A549 (cell line): ENCODE measurements around the gene FAM131A.

Experiments used
- CTCF ChIP-seq: fragments of >200 bp; sonication (Bioruptor Twin); formaldehyde crosslinking; IDR thresholded peaks from 3 replicates; pipeline ENCODE4 v1.5.1; 2016
- POLR2A ChIP-seq: IDR thresholded peaks from 2 replicates; pipeline ENCODE4 v1.6.1; 2012; ENCODE audit warnings: mild to moderate bottlenecking, low read length
- RARB ChIP-seq: fragments of 250-450 bp; sonication (Bioruptor Pico); IDR thresholded peaks from 2 replicates; pipeline ENCODE4 v1.8.0; 2021; ENCODE audit warnings: mild to moderate bottlenecking, moderate library complexity
- SREBF2 ChIP-seq: fragments of 450-650 bp; IDR thresholded peaks from 2 replicates; pipeline ENCODE4 v1.6.1; 2014; ENCODE audit warnings: mild to moderate bottlenecking, moderate library complexity

GRCh38 chr3:184366619-184367289 is 29.4 kb downstream of the FAM131A start:
- no peak for TF ChIP-seq CTCF
- TF ChIP-seq POLR2A = no peak
- TF ChIP-seq SREBF2 = no peak
- no peak for TF ChIP-seq RARB
